K562 (cell line): ENCODE data around the gene EIF3K. TPM values are rescaled to one million over a fixed set of nuclear protein-coding genes. Genes with fewer than 3 reads are reported as not detected.

Experiments used
- ATAC-seq: fragments of 200-7000 bp; cut with Tn5 transposase; 3 replicates; pipeline ENCODE4 v1.9.1; 2020; ENCODE audit warnings: moderate library complexity
- BruUV-seq: library from RNA; stranded (reverse); fragments of 400-500 nt; replicated peaks from 2 replicates; lab custom pipeline; 2021; lab: Mats Ljungman, UMichigan
- CTCF ChIA-PET: fragments of 300-600 bp; formaldehyde crosslinking; extraction: SDS; loops from one replicate; lab custom pipeline; 2021; ENCODE audit warnings: low intra/inter-chr PET ratio; lab: Yijun Ruan, JAX
- POLR2A ChIA-PET: fragments of 300-600, 350-650 bp; sonication (Branson Sonifier 250); formaldehyde crosslinking; extraction: SDS; loops from one replicate; lab custom pipeline; 2021; ENCODE audit warnings: antibody characterized with exemption, inconsistent platforms; lab: Yijun Ruan, JAX
- DNase-seq, 4 experiments: peaks; one replicate each; pipeline versions ENCODE4 v3.0.0 to v3.0.0-alpha.2; 2011 to 2018; ENCODE audit warnings: low spot score in 3 of 4, mixed read lengths in 3 of 4; ENCODE audit errors: extremely low read depth in 1 of 4
- FAIRE-seq: peaks from 2 replicates; lab custom pipeline; 2011; peaks lifted over from hg19 to GRCh38; lab: Jason Lieb, UNC
- H2AFZ ChIP-seq: 2 replicates; pipeline ENCODE4 v1.6.0; 2011; ENCODE audit warnings: low read depth, low read length, control low read depth, inconsistent platforms
- H3K27ac ChIP-seq: fragments of 200-600 bp; 3 replicates; pipeline ENCODE4 v1.8.0; 2011; ENCODE audit warnings: low read depth, mild to moderate bottlenecking, control low read depth, inconsistent platforms, low read length, moderate library complexity, mixed read lengths; ENCODE audit errors: extremely low read depth
- H3K27me3 ChIP-seq, 2 experiments: fragments of 300-600 bp in 1 of 2; 2 replicates in 1 of 2; 3 replicates in 1 of 2; pipeline versions ENCODE4 v1.6.0 to v1.8.0; 2011; ENCODE audit warnings: inconsistent platforms in 2 of 2, low read length in 2 of 2, mild to moderate bottlenecking in 1 of 2, mixed read lengths in 1 of 2, moderate library complexity in 1 of 2; ENCODE audit not compliant: control insufficient read depth in 2 of 2, insufficient read depth in 2 of 2
- H3K36me3 ChIP-seq: fragments of 300-600 bp; 3 replicates; pipeline ENCODE4 v1.8.0; 2011; ENCODE audit warnings: mild to moderate bottlenecking, low read length, inconsistent platforms; ENCODE audit not compliant: control insufficient read depth, insufficient read depth
- H3K4me1 ChIP-seq, 2 experiments: fragments of 200-600 bp in 1 of 2; replicated peaks in 1 of 2; 2 replicates in 1 of 2; 3 replicates in 1 of 2; pipeline versions ENCODE4 v1.5.1 to v1.8.0; 2011; ENCODE audit warnings: inconsistent platforms in 2 of 2, low read length in 2 of 2, mild to moderate bottlenecking in 1 of 2, mixed read lengths in 1 of 2, moderate library complexity in 1 of 2; ENCODE audit not compliant: control insufficient read depth in 2 of 2, insufficient read depth in 2 of 2
- H3K4me2 ChIP-seq: 2 replicates; pipeline ENCODE4 v1.6.1; 2011; ENCODE audit warnings: low read length, control low read depth, inconsistent platforms, mixed read lengths; ENCODE audit not compliant: insufficient read depth
- H3K4me3 ChIP-seq: fragments of 200-600 bp; sonication (generic), shearing (Covaris generic); 2 replicates; pipeline ENCODE4 v1.5.1; 2016; ENCODE audit warnings: control low read depth, inconsistent platforms
- H3K79me2 ChIP-seq: fragments of 200-600 bp; 3 replicates; pipeline ENCODE4 v1.8.0; 2011; ENCODE audit warnings: low read length, inconsistent platforms; ENCODE audit not compliant: control insufficient read depth, insufficient read depth
- H3K9ac ChIP-seq, 2 experiments: 2 replicates each; pipeline versions ENCODE4 v1.6.0 to v1.6.1; 2011; ENCODE audit warnings: low read depth in 2 of 2, low read length in 2 of 2, control low read depth in 1 of 2, inconsistent platforms in 1 of 2, mild to moderate bottlenecking in 1 of 2, mixed read lengths in 1 of 2; ENCODE audit not compliant: insufficient read depth in 1 of 2
- H3K9me1 ChIP-seq: one replicate; pipeline ENCODE4 v1.6.0; 2011; ENCODE audit warnings: inconsistent platforms, mild to moderate bottlenecking, low read length, moderate library complexity; ENCODE audit not compliant: control insufficient read depth, insufficient read depth
- H3K9me3 ChIP-seq: replicated peaks from 2 replicates; pipeline ENCODE4 v1.5.1; 2011; ENCODE audit warnings: low read depth, low read length, inconsistent platforms; ENCODE audit not compliant: control insufficient read depth, insufficient read depth
- H4K20me1 ChIP-seq: replicated peaks from 2 replicates; pipeline ENCODE4 v1.6.1; 2011; ENCODE audit warnings: low read length, inconsistent platforms, mixed read lengths; ENCODE audit not compliant: control insufficient read depth, insufficient read depth
- CAMTA2 ChIP-seq: fragments of 250-450 bp; sonication (Bioruptor Pico); conservative IDR thresholded peaks from 2 replicates; pipeline ENCODE4 v1.5.1; 2022
- DACH1 ChIP-seq: fragments of 450-650 bp; IDR thresholded peaks from 2 replicates; pipeline ENCODE4 v1.6.1; 2018; ENCODE audit not compliant: partially characterized antibody
- GTF3C2 ChIP-seq: IDR thresholded peaks from 3 replicates; pipeline ENCODE4 v1.6.1; 2011; ENCODE audit warnings: borderline replicate concordance, mild to moderate bottlenecking, moderate library complexity; ENCODE audit not compliant: insufficient read length; ENCODE audit errors: extremely low read depth
- HMBOX1 ChIP-seq: sonication (generic); IDR thresholded peaks from 2 replicates; pipeline ENCODE4 v1.6.1; 2016
- NR2C2 ChIP-seq, 2 experiments: fragments of 200-800 bp in 1 of 2; sonication (Bioruptor generic) in 1 of 2; sonication (generic) in 1 of 2; formaldehyde crosslinking in 1 of 2; IDR thresholded peaks; 2 replicates each; pipeline versions ENCODE4 v1.6.1 to v1.8.0; 2016 to 2022; ENCODE audit warnings: mild to moderate bottlenecking in 1 of 2, missing compliant biosample characterization in 1 of 2, missing genetic modification characterization in 1 of 2, missing genetic modification reagents in 1 of 2
- PBX2 ChIP-seq, 2 experiments: IDR thresholded peaks in 1 of 2; conservative IDR thresholded peaks in 1 of 2; 2 replicates each; pipeline ENCODE4 v1.6.1; 2016; ENCODE audit warnings: low read depth in 2 of 2, mild to moderate bottlenecking in 1 of 2, missing compliant biosample characterization in 1 of 2, missing genetic modification characterization in 1 of 2, moderate library complexity in 1 of 2
- PKNOX1 ChIP-seq: fragments of 450-650 bp; IDR thresholded peaks from 2 replicates; pipeline ENCODE4 v1.6.1; 2016
- ZNF639 ChIP-seq, 2 experiments: fragments of 200-800 bp in 1 of 2; sonication (Bioruptor generic) in 1 of 2; sonication (generic) in 1 of 2; formaldehyde crosslinking in 1 of 2; IDR thresholded peaks in 1 of 2; conservative IDR thresholded peaks in 1 of 2; 2 replicates each; pipeline versions ENCODE4 v1.5.0 to v1.6.1; 2016 to 2020; ENCODE audit warnings: missing compliant biosample characterization in 1 of 2, missing genetic modification characterization in 1 of 2, missing genetic modification reagents in 1 of 2
- ZNF75A ChIP-seq: fragments of 450-650 bp; formaldehyde crosslinking; IDR thresholded peaks from 2 replicates; pipeline ENCODE4 v1.4.0; 2020; ENCODE audit warnings: mild to moderate bottlenecking
- WGBS: fragments of 100-300 bp; shearing (Covaris generic); methylation state at CpG from one replicate; pipeline ENCODE4 v1.1.6; 2016; ENCODE audit warnings: low coverage, mixed read lengths; ENCODE audit not compliant: insufficient coverage; ENCODE audit errors: missing lambda C conversion rate; 5-methylcytosine and 5-hydroxymethylcytosine counted together
- in situ Hi-C: fragments of 300-500 bp; cut with MboI; formaldehyde crosslinking; loops from 4 replicates; pipeline ENCODE4 v1.15.0; 2018; ENCODE audit warnings: inconsistent platforms, mixed read lengths
- intact Hi-C: fragments of 100-400 bp; cut with micrococcal nuclease; formaldehyde crosslinking; loops from 2 replicates; pipeline ENCODE4 v1.14.2; 2022
- polyA plus RNA-seq, 8 experiments: library from polyadenylated mRNA; depleted of rRNA in 4 of 8; stranded (reverse) in 5 of 8; unstranded in 3 of 8; fragments of >200 nt; fragmentation: Nextera tagmentation in 2 of 8; fragmentation: Illumina TruSeq in 1 of 8; extraction: Ambion mirVana in 2 of 8; extraction: Trizol in 1 of 8; gene quantifications; 2 replicates each; pipeline versions ENCODE4 v1.2.1 to v1.2.3, GENCODE V29; 2011 to 2014; ENCODE audit warnings: inconsistent platforms in 1 of 8, missing spikeins in 1 of 8
- total RNA-seq, 7 experiments: library from RNA; depleted of rRNA in 6 of 7; stranded (reverse); fragments of >200 nt in 6 of 7; fragmentation: Illumina TruSeq in 2 of 7; extraction: Trizol in 2 of 7; gene quantifications; 2 replicates each; pipeline versions ENCODE4 v1.2.1 to v1.2.3, GENCODE V29; 2011 to 2021; ENCODE audit warnings: low replicate concordance in 1 of 7

EIF3K gene
- total and polyA plus RNA-seq, 9 of the 15 experiments (the other 6 are each of a cell fraction or from before 2014, with no cell fraction given): 387 to 1,827 (median 733) TPM

GRCh38 chr19:38653028-38653571, 34.1 kb downstream of the EIF3K start:
- Histone ChIP-seq H3K9ac (peak overlapping the region in 1 of 2 experiments; percentile 51; a peak in 1 of 4 replicates), H4K20me1 (peaks cover 38% of the 10 kb centered on the region), H3K4me1 (peaks cover 38 to 48% of the 10 kb centered on the region in 2 experiments), H3K9me3 (no peaks in the 10 kb centered on the region), H3K9me1 (no peaks in the 10 kb centered on the region), H3K36me3 (peaks cover 58% of the 10 kb centered on the region), H3K4me2 (peak overlapping the region; percentile 32; the same call in 1 of the 2 replicates)
- intact Hi-C loops: loop anchor here (5.0 kb wide), 1 partner anchor 34 kb away; no protein-coding TSS in a partner anchor
- POLR2A ChIA-PET: interaction anchor here (0.6 to 3.2 kb wide), 6 partner anchors 9 to 89 kb away, joined by 3 to 20 read pairs (median 4); no protein-coding TSS in a partner anchor
- BruUV-seq: TSS peak; percentile 6
- FAIRE-seq: no peak
- TF ChIP-seq HMBOX1 (peak; percentile 53; the same call in 1 of the 2 replicates), GTF3C2 (no peak), NR2C2 (CRISPR knock-in tag; IDR thresholded peaks at IDR 0.05) (no peak), NR2C2 (tag; IDR thresholded peaks at IDR 0.05) (0 out of 2 replicates have a peak, but pooled peaks have one; percentile 24), PBX2 (CRISPR knock-in tag; IDR thresholded peaks at IDR 0.05; ENCODE audit: low read depth) (no peak), PBX2 (tag; conservative IDR thresholded peaks at IDR 0.05; ENCODE audit: low read depth) (0 out of 2 replicates have a peak, but pooled peaks have one; percentile 14), CAMTA2 (CRISPR knock-in tag) (no peak), ZNF639 (CRISPR knock-in tag; conservative IDR thresholded peaks at IDR 0.05 in 1 of 2, IDR thresholded peaks at IDR 0.05 in 1 of 2) (no peak), PKNOX1 (peak; percentile 55; the same call in 1 of the 2 replicates), ZNF75A (CRISPR knock-in tag) (no peak), DACH1 (peak; percentile 52)
- TF ChIP-seq, all 486 proteins: peak for 5
- WGBS: 33% methylated on average over 5 of the region's 7 CpGs
- DNase-seq (no peak), ATAC-seq (0 out of 3 replicates have a peak, but pooled peaks have one; percentile 12)
- peaks cover 100% of the 10 kb centered on the region for H3K79me2 ChIP-seq
- CTCF ChIA-PET: interaction anchor here (0.8 kb wide), 1 partner anchor 343 kb away, joined by 3 read pairs; no protein-coding TSS in a partner anchor
- H3K27ac ChIP-seq: peak overlapping the region; percentile 81; the same call in 2 of the 3 replicates
- no peak overlapping the region for H2AFZ ChIP-seq
- no peak overlapping the region; the same call in 1 of the 2 replicates for H3K4me3 ChIP-seq
- no peaks in the 10 kb centered on the region for H3K27me3 ChIP-seq
- in situ Hi-C loops: no loop called here
